ENCODE results near the gene ARHGEF2.

The ARHGEF2 gene

DNA sequence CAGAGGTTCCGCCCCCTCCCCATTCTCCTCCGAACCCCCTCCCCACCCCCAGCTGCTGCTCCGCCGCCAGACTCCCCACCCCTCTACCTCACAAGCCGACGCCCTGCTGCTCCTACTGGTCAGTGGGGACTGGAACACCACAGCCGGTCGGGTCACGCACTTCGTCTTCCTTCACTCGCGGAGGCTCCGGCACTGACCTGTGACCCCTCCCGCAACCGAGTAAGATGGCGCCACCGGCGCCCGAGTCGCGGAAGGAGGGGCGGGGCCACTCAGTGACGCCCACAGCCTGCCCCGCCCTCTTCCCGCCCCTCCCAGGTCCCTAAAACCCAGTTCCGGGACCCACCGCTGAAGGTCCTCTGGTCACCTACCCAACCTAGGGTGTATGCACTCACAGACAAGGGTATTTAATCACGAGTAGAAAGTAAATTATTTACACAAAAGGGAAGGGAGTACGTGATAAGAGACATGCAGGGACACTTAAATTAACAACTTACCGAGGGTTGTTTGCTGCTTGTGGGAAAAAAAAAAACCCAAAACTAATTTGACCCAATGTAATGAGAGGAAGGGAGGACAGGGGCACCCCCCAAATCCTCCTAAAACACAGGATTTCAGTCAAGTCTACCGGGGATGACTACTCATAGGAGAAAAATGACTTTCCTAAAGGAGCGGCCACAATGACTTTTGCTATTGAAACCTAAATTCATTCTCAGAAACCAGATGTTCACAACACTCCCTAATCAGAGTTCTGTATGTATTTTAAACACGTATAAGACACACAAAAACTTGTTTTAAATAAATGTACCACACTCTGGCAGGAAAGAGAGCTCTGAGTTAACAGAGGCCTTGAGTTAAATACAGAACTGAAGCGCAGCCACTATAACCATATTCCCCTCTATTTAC is 66.9 kb downstream of the ARHGEF2 start, which contains the start of gene RIT1:
TSS of gene RIT1 (minus strand) at position 194 of the 900 bp plus-strand sequence. CDS start 588 bp downstream, outside the sequence.
- peak; percentile 92 for ATAC-seq
- peak; percentile 91 for DNase-seq

DNA sequence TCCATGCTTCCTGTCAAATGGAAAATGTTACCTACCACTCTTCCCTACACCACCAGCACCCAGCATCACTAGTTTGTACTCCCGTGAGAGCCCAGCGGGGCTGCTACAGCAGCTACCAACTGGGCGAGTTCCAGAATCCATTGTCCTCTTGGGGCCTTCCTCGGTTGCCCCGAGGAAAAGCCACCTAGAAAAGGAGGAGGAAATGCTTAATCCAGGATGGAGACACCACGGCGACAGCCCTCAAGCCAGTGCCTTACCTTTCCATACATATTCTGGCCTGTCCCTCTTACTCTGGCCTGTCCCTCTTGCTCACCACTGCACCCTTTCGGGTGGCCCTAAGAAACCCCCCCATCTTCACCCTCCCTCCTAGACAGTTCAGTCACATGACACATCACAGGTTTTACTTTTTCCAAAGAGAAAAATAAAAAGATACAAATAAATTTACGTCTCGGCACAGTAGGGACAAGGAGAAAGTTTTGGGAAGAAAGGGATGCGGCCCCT is 67.7 kb downstream of the ARHGEF2 start:
- DNase-seq, result peak; percentile 24
- ATAC-seq, result peak; percentile 29

DNA sequence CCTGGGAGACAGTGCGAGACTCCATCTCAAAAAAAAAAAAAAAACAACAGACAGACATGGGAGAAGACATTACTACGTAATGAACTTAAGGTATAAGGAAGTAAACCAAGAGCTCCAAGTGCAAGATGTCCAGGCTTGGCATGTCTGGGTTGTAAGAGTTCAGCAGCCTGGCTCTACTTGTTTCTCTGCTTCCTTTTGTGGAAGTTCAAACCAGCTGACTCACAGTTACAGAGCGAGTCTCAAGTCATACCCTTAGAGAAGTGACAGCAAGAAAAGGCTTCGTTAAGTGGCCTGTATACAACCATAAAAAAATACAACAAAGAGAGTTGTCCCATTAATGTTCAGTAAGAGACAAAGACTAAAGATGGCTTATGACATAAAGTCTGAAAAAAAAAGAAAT is 68.5 kb downstream of the ARHGEF2 start:
- DNase-seq (no peak), ATAC-seq (no peak)

DNA sequence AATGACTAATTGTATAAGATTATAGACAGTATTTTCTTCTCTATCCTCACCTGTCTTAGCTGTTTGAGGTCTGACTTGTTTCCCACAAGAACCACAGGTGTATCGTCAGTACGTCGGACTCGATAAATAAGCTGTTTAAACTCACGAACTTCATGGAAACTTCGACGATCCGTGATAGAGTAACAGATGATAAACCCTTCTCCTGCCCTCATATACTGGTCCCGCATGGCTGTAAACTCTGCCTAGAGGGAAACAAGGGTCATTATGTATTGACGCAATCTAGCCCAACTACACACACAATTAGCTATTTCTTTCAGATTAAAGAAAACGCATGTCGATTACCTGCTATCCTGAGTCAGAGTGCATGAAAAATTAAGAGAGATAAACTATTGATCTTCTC is 74.1 kb downstream of the ARHGEF2 start:
- DNase-seq (no peak), ATAC-seq (no peak)

DNA sequence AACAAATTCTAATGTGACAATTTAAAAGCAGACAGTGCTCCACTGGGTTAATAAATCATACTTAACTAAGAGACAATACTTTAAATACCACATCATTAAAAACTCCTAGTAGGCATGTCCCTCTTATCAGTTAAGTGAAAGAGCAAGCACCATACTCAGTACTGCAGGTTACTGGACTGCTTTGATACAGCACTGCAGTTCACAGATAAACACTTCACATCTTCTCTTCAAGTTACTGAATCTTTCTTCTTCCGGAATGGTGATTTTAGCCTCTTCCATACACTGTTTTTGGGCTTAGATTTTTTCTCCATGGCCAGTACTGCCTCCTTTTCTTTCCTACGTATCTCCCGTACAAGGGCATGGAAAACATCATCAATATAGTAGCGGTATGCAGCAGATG is 78.2 kb downstream of the ARHGEF2 start:
- DNase-seq (no peak), ATAC-seq (no peak)

DNA sequence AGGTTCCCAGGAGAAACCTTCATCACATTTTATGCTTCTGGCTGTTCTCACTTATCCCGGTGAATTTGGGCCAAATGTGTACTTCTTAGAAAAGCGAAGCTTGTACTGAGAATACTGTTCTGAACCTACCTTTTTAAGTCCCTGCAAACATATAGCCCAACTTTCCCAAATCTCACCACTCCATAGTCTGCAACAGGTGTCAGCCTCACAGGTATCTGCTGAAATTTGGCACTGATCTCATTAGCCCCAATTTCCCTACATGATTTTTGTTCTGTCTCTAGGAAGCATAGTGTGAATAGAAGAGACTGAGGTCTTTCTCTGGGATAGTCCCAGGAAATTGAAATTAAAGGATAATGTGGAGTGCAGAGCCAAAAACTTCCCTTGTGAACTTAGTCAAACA is 78.7 kb downstream of the ARHGEF2 start:
- ATAC-seq, result no peak
- no peak for DNase-seq

DNA sequence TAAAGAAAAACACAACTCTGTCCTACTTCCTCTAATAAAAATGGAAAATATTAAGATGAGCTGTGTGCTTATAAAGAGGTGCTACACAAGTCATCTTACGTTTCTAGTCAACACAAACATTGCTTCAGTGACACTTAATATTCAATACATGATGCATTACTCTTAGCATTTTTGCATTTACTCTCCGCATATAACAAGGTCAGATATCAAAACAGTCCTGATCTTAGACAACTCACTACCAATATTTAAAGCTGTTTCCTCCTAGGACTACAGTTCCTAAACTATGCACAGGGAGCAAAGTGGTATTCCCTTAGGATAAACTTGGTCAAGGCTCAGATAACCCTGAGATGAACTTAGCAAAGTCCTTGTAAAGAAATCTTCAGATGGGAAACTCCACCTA is 79.5 kb downstream of the ARHGEF2 start:
- no peak for ATAC-seq
- DNase-seq, result no peak

DNA sequence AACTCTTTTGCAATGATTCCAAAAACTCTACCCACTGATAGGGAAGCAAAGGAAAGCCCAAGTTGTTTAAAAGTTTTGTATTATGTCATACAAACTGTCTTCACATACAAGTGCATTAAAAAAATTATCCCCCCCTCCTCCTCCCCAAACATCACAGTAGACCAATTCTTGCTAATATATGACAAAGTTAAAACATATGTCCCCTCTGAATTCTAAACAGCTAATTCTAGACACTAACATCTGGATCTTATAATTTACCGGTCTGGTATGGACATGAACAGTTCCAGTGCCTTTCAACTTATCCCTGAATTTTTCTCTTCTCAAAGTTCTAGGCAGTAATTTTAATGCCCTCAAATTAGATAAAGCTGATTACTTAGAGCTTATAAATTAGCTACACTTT is 80.6 kb downstream of the ARHGEF2 start:
- no peak for ATAC-seq
- DNase-seq, result no peak
